ENCODE results near the gene WDR18.

Gene WDR18

DNA sequence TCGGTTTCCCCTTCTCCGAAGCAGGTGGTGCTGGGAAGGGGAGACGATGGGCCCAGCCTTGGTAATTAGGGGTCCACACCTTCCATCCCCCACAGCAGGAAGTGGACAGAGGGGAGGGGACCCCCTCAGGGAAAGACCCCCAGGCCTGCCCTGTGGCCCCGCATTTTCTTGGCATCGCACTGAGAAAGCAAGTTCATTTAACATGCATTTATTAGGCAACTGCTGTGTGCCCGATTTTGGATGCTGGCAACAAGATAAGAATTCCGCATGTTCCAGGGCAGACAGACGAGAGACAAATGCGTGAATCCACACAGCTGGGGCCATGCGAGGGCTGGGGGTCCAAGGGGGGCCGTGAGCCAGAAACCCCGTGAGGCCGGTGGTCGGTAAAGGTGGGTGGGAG lies 29.9 kb upstream of the WDR18 start:
- Histone ChIP-seq H3K9ac (ENCODE audit: low read length) (no peak overlapping the region), H4K20me1 (ENCODE audit: insufficient read depth, low read length) (no peaks in the 10 kb centered on the region), H3K27me3 (ENCODE audit: insufficient read depth, low read length) (peaks cover 12% of the 10 kb centered on the region; the same call in 1 of the 2 replicates), H3K79me2 (ENCODE audit: insufficient read depth, low read length) (no peaks in the 10 kb centered on the region), H3K4me3 (ENCODE audit: low read depth, low read length, poor library complexity, severe bottlenecking) (no peak overlapping the region), H3K4me2 (ENCODE audit: low read length) (no peak overlapping the region), H2AFZ (ENCODE audit: low read length) (no peak overlapping the region), H3K4me1 (ENCODE audit: insufficient read depth, low read length, severe bottlenecking) (no peaks in the 10 kb centered on the region), H3K36me3 (ENCODE audit: insufficient read depth, low read length) (no peaks in the 10 kb centered on the region; the same call in 1 of the 2 replicates), H3K27ac (ENCODE audit: low read depth, low read length, poor library complexity, severe bottlenecking) (no peak overlapping the region), H3K9me2 (ENCODE audit: low read depth, low read length) (no peaks in the 10 kb centered on the region), H3F3A (ENCODE audit: insufficient read depth, low read length) (no peaks in the 10 kb centered on the region), H3K9me3 (ENCODE audit: low read length) (no peaks in the 10 kb centered on the region)
- TF ChIP-seq, protein P1, sequence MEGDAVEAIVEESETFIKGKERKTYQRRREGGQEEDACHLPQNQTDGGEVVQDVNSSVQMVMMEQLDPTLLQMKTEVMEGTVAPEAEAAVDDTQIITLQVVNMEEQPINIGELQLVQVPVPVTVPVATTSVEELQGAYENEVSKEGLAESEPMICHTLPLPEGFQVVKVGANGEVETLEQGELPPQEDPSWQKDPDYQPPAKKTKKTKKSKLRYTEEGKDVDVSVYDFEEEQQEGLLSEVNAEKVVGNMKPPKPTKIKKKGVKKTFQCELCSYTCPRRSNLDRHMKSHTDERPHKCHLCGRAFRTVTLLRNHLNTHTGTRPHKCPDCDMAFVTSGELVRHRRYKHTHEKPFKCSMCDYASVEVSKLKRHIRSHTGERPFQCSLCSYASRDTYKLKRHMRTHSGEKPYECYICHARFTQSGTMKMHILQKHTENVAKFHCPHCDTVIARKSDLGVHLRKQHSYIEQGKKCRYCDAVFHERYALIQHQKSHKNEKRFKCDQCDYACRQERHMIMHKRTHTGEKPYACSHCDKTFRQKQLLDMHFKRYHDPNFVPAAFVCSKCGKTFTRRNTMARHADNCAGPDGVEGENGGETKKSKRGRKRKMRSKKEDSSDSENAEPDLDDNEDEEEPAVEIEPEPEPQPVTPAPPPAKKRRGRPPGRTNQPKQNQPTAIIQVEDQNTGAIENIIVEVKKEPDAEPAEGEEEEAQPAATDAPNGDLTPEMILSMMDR (IDR thresholded peaks at IDR 0.05; ENCODE audit: low read length): no peak
- TF ChIP-seq EZH2 (IDR thresholded peaks at IDR 0.05; ENCODE audit: borderline replicate concordance, low read length): no peak

DNA sequence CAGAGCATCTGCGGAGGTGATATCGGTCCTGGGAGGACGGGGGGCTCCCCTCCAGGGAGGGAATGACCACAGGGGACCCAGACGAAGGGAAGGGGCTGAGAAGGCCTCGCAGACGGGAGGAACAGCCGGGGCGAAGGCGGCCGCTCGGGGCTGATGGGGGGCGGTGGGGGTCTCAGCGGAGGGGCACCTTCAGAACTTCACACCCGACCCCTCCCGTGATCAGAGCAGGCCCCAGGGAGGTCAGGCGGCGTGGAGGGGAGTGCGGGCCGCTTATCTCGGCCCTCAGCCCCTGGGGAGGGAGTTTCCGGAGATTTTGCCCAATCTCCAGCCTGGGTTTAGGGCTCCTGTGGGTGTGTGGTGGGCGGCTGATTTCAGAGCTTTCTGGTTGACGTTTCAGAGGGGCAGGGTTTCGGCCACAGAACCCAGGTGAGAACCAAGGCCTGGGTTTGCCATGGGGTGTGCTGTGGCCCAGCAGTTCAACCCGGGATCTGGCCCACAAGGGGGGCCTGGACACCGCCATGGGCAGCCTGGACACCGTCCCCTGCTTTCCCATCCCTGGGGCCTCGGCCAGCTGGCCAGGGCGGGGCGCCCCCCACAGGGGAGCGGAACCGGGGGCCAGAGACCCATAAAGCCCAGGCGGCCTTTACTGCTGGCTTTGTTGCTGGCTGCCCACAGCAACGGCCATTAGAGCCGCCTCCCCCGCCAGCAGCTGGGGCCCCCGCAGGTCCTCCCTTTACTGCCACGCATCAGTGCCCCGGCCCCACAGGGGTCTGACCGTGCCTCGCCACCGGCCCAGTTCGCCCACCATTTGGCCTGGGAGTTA lies 29.3 kb upstream of the WDR18 start:
- Histone ChIP-seq H3K9me2 (ENCODE audit: low read depth, low read length) (no peaks in the 10 kb centered on the region), H3K27me3 (ENCODE audit: insufficient read depth, low read length) (peaks cover 12% of the 10 kb centered on the region; the same call in 1 of the 2 replicates), H3K36me3 (ENCODE audit: insufficient read depth, low read length) (no peaks in the 10 kb centered on the region), H3K27ac (ENCODE audit: low read depth, low read length, poor library complexity, severe bottlenecking) (no peak overlapping the region), H3K4me1 (ENCODE audit: insufficient read depth, low read length, severe bottlenecking) (no peaks in the 10 kb centered on the region), H2AFZ (ENCODE audit: low read length) (no peak overlapping the region), H3K4me3 (ENCODE audit: low read depth, low read length, poor library complexity, severe bottlenecking) (no peak overlapping the region), H3K79me2 (ENCODE audit: insufficient read depth, low read length) (no peaks in the 10 kb centered on the region), H3K9me3 (ENCODE audit: low read length) (no peaks in the 10 kb centered on the region), H3F3A (ENCODE audit: insufficient read depth, low read length) (no peaks in the 10 kb centered on the region), H3K9ac (ENCODE audit: low read length) (no peak overlapping the region), H4K20me1 (ENCODE audit: insufficient read depth, low read length) (no peaks in the 10 kb centered on the region), H3K4me2 (ENCODE audit: low read length) (no peak overlapping the region)
- TF ChIP-seq, protein P1 (IDR thresholded peaks at IDR 0.05; ENCODE audit: low read length): no peak
- no peak for TF ChIP-seq EZH2 (IDR thresholded peaks at IDR 0.05; ENCODE audit: borderline replicate concordance, low read length)

DNA sequence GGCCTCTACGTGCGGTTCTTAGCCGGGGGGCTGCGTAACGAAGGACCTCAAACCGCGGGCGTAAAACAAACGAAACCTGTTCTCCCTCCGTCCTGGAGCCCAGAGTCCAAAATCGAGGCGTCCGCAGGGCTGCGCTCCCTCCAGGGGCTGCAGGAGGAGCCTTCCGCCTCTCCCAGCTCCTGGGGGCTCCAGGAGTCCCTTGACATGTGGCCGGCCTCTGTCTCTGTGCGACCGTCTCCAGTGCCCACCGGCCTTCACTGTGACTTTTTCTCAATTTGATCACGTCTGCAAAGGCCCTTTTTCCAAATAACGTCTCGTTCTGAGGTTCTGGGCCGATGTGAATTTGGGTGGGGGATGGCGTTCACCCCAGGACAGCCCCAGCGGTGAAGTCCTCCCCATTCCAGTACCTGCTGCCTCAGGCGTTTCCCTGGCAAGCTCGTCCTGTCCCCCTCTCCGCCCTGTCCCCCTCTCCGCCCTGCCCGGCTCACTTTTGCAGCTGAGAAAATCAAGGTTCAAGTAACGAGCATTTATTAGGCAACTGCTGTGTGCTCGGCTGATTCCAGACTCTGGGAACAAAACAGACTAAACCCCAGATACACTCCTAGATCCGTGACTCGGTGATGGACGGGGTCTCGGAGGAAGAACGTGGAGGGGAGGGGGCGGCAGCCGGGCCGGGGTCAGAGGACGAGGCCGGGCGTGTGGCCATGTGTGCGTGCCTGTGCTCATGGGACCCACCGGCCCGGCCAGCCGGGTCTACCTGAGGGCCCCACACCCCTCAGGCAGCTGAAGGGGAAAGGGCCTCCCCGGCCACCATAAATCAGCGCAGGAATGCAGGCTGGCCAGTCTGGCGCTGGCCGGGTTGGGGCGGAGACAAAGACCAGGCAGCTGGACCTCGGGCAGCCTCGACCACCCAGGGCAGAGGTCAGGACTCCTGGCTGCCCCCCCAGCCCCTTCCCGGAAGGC lies 28.1 kb upstream of the WDR18 start:
- no peak overlapping the region for H3K4me3 ChIP-seq (ENCODE audit: low read depth, low read length, poor library complexity, severe bottlenecking)
- no peak overlapping the region for H3K4me2 ChIP-seq (ENCODE audit: low read length)
- no peaks in the 10 kb centered on the region for H3K9me2 ChIP-seq (ENCODE audit: low read depth, low read length)
- no peaks in the 10 kb centered on the region for H3K79me2 ChIP-seq (ENCODE audit: insufficient read depth, low read length)
- no peaks in the 10 kb centered on the region for H3K9me3 ChIP-seq (ENCODE audit: low read length)
- H4K20me1 ChIP-seq (ENCODE audit: insufficient read depth, low read length): no peaks in the 10 kb centered on the region
- H3K27ac ChIP-seq (ENCODE audit: low read depth, low read length, poor library complexity, severe bottlenecking): no peak overlapping the region
- TF ChIP-seq EZH2 (IDR thresholded peaks at IDR 0.05; ENCODE audit: borderline replicate concordance, low read length): no peak
- TF ChIP-seq, protein P1 (IDR thresholded peaks at IDR 0.05; ENCODE audit: low read length): no peak
- H2AFZ ChIP-seq (ENCODE audit: low read length): no peak overlapping the region
- H3K4me1 ChIP-seq (ENCODE audit: insufficient read depth, low read length, severe bottlenecking): no peaks in the 10 kb centered on the region
- peaks cover 15% of the 10 kb centered on the region; the same call in 1 of the 2 replicates for H3K27me3 ChIP-seq (ENCODE audit: insufficient read depth, low read length)
- H3F3A ChIP-seq (ENCODE audit: insufficient read depth, low read length): no peaks in the 10 kb centered on the region
- no peaks in the 10 kb centered on the region for H3K36me3 ChIP-seq (ENCODE audit: insufficient read depth, low read length)
- no peak overlapping the region for H3K9ac ChIP-seq (ENCODE audit: low read length)

Data from OCI-LY1 (cell line).